GM13976 (cell line): ENCODE results near the gene RWDD1.

Experiments
- DNase-seq: peaks from one replicate; pipeline ENCODE4 v3.0.0; 2012; ENCODE audit warnings: low spot score
- in situ Hi-C: fragments of 300-500 bp; cut with MboI; formaldehyde crosslinking; loops from one replicate; pipeline ENCODE4 v1.12.0; 2022; ENCODE audit warnings: low sequenced_read_pairs, mixed read lengths, inconsistent platforms; ENCODE audit not compliant: unreplicated experiment
- TF ChIP-seq, protein P1 (sequence below): IDR thresholded peaks from 2 replicates; pipeline ENCODE4 v1.5.1; 2012; ENCODE audit warnings: borderline replicate concordance, mild to moderate bottlenecking; ENCODE audit not compliant: insufficient read depth; ENCODE audit errors: extremely low read depth, missing control alignments, control extremely low read depth

Gene RWDD1

DNA sequence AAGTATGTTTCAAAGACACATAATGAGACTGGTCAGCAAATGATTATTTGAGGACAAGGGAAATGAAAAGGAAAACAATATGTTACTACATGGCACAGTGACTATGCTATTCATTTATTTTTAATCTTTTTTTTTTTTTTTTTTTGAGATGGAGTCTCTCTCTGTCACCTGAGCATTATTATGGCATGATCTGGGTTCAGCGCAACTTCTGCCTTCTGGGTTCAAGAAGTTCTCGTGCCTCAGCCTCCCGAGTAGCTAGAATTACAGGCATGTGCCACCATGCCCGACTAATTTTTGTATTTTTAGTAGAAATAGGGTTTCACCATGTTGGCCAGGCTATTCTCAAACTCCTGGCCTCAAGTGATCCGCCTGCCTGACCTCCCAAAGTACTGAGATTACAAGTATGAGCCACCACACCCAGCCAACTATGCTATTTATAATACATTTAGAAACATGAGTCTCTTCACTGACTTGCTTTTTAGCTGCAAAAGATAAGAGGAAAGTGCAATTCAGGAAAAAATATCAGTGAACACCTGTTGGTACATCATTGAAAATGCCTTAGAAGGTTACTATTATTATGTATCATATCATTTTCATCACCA is 14.4 kb upstream of the RWDD1 start:
- TF ChIP-seq, protein P1, sequence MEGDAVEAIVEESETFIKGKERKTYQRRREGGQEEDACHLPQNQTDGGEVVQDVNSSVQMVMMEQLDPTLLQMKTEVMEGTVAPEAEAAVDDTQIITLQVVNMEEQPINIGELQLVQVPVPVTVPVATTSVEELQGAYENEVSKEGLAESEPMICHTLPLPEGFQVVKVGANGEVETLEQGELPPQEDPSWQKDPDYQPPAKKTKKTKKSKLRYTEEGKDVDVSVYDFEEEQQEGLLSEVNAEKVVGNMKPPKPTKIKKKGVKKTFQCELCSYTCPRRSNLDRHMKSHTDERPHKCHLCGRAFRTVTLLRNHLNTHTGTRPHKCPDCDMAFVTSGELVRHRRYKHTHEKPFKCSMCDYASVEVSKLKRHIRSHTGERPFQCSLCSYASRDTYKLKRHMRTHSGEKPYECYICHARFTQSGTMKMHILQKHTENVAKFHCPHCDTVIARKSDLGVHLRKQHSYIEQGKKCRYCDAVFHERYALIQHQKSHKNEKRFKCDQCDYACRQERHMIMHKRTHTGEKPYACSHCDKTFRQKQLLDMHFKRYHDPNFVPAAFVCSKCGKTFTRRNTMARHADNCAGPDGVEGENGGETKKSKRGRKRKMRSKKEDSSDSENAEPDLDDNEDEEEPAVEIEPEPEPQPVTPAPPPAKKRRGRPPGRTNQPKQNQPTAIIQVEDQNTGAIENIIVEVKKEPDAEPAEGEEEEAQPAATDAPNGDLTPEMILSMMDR: no peak
- in situ Hi-C loops: no loop called here
- no peak for DNase-seq

DNA sequence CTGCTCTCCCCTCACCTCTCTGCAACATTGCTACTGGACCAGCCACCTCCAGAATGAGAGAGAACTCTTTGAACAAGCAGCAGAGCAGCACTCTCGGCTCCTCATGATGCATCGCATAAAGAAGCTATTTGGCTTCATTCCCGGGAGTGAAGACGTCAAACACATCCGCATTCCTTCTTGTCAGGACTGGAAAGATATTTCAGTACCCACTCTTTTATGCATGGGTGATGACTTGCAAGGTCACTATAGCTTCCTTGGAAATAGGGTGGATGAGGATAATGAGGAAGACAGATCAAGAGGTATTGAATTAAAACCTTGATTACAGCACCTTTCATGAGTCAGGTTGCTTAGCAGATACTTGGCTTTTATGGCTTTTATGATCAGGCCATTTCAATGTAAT is 13.4 kb upstream of the RWDD1 start:
- no peak for DNase-seq
- in situ Hi-C loops: no loop called here
- TF ChIP-seq, protein P1: no peak

DNA sequence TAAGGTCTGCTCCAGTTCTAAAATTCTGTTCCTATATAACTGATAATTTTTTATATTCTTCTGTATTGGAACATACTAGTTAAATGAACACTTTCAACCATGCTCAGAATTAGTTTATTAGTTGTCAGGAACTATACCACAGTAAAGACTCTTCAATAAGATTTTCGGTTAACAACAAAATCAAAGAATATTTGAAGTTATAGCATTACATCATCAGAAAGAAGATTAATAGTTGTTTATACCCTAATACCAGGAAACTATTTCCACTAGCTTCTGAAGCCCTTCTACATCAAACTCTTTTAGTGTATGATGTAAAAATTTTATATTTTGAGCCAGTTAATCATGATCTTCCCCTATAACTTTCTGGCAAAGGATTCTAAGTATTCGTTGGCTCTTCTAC is 11.2 kb upstream of the RWDD1 start:
- TF ChIP-seq, protein P1: no peak
- in situ Hi-C loops: no loop called here
- no peak for DNase-seq

DNA sequence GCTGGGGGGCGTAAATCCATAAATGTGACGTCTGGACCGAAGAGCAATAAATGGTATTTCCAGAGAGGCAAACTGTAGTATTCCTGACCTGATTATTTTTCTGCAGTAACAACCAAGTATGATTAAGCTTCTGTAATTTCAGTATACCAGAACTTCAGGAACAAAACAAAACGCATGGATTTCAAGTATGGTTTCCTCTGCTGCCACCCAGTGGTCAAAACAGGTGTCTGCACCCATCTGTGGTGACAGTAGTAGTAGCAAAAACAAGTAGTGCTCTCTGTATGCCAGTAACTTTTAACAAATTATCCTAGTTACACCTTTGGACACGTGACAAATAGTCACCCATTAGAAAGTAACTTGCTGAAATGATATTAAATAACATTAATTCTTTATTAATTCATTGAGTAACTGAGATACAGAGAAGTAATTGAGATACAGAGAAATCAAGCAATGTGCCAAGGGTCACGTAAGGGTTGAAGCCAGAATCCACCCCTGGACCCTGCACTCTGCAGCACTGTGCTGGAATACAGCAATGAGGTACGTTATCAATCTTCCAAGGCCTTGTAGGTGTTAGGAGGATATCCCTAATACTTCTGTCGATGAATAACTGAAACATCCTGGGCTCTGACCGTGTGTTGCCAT is 9.8 kb upstream of the RWDD1 start:
- TF ChIP-seq, protein P1: peak; percentile 86
- in situ Hi-C loops: no loop called here
- peak; percentile 61 for DNase-seq

DNA sequence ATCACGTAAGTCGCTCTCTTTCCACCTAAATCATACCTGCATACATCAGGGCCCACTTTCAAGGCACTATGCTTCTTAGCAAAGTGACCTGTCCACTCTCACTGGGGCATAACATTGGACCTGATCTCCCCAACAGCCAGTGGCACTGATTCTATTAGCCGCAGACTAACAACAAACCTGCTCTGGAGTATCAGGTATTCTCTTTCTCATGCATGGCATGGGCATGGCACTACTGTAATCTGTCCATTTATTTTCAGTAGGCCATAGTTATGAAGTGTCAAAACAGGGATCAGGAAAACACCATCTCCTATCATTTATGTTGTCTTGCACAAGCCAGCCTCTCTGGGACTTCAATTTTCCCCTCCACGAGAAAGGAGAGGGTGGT is 9.3 kb upstream of the RWDD1 start:
- TF ChIP-seq, protein P1: no peak
- in situ Hi-C loops: no loop called here
- no peak for DNase-seq

DNA sequence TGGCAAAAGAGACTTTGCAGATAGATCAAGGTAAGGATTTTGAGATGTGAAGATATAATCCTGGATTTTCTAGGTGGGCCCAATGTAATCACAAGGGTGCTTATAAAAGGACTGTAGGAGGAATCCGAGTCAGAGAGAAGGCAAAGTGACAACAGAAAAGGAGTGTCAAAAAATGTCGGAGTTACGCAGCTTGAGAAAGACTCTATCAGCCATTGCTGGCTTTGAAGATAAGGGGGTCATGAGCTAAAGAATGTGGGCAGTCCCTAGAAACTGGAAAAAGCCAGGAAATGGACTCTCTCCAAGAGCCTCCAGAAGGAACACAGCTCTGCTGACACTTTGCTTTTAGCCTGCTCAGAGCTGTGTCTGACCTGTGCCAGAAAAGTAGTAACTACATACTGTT is 8.7 kb upstream of the RWDD1 start:
- TF ChIP-seq, protein P1: no peak
- in situ Hi-C loops: no loop called here

DNA sequence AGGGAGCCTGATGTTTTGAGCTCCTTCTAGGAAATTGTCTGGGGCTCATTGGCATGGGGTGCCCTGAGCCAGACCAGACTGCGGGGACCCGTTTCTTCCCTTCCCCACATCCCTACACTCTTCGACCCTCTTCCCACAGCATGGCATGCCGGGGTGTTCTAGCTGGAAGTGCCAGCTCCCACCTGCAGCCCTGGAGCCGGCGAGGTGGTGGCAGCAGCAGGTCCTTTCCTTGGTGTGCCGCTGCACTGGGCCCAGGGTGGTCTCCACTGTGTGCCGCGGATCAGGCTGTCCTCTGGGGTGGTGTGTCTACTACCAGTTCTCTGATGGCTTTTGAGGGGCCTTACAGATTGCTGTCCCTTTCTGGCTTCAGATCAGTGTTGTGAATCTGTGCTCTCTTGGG is 7.5 kb upstream of the RWDD1 start:
- DNase-seq: no peak
- TF ChIP-seq, protein P1: no peak
- in situ Hi-C loops: no loop called here

More for the DNA sequence above, 8.7 kb upstream of the RWDD1 start:
- no peak for DNase-seq
